Measurements from ENCODE around the gene AIFM2. TPM values are rescaled to one million over a fixed set of nuclear protein-coding genes. Genes with fewer than 3 reads are reported as not detected.

The AIFM2 gene
- total and polyA plus RNA-seq, 10 donors = 4.3 to 9.4 (median 7.4) TPM

DNA sequence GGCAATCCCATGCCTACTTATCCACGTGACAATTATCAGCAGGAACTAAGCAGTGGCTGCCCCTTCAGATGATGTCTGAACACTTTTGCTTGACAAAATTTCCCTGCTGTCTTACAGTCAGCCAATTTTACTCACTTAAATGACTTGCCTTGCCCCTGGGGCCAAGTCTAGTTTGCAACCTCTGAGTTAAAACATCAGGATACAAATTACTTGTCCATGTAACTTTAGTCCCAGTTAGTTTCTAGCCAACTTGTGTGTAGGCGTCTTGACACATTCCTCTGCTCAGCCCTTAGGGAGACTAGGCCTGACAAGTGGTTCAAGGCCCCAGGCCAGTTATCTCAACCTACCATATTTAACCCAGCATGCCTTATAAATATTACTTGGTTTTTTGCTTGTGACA is 25.5 kb upstream of the AIFM2 start:
- 68 to 87% (median 78%) methylated on average over 2 of the region's 2 CpGs for WGBS, 5 donors

DNA sequence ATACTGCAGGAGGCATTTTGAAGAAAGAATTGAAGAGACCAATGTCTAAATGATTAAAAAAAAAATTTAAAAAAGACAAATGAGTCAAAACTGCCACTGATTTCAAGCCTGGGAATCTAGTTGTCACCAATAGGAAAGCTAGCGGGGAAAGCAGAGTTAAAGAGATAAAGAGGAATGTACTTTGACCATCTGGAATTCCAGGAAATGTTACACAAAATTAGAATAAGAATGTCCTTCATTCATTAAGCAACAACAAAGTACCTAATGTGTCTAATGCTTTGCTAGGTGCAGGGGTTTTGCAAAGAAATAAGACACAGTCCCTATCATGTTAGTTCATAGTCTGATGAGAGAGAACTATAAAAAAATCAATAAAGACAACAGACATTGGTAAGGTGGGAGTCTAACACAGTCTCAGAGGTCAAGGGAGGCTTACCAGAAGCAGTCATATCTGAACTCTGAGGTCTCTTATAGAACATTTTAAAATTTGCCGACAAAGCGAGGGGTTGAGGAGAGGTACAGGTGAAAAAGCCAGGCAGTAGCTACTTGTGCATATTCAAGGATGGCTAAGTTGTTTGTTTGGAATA is 22.7 kb upstream of the AIFM2 start:
- intact Hi-C loops (cut with DNase I; ENCODE audit: low total_unique reads) = no loop called here
- no peak overlapping the region for H3K27ac ChIP-seq
- H3K36me3 ChIP-seq = peaks cover 0 to 98% (median 78%) of the 10 kb centered on the region in 6 donors
- no peak for DNase-seq
- 63 to 78% (median 65%) methylated on average over 3 of the region's 3 CpGs for WGBS, 5 donors
- TF ChIP-seq POLR2AphosphoS5 (IDR thresholded peaks at IDR 0.05) = no peak
- no peak for TF ChIP-seq POLR2A (IDR thresholded peaks at IDR 0.05)
- TF ChIP-seq, protein P1, sequence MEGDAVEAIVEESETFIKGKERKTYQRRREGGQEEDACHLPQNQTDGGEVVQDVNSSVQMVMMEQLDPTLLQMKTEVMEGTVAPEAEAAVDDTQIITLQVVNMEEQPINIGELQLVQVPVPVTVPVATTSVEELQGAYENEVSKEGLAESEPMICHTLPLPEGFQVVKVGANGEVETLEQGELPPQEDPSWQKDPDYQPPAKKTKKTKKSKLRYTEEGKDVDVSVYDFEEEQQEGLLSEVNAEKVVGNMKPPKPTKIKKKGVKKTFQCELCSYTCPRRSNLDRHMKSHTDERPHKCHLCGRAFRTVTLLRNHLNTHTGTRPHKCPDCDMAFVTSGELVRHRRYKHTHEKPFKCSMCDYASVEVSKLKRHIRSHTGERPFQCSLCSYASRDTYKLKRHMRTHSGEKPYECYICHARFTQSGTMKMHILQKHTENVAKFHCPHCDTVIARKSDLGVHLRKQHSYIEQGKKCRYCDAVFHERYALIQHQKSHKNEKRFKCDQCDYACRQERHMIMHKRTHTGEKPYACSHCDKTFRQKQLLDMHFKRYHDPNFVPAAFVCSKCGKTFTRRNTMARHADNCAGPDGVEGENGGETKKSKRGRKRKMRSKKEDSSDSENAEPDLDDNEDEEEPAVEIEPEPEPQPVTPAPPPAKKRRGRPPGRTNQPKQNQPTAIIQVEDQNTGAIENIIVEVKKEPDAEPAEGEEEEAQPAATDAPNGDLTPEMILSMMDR (IDR thresholded peaks at IDR 0.05 in 8 of 11, conservative IDR thresholded peaks at IDR 0.05 in 3 of 11) = no peak
- H3K9me3 ChIP-seq = no peaks in the 10 kb centered on the region
- H3K4me3 ChIP-seq = no peak overlapping the region
- peaks cover 0 to 27% (median 10%) of the 10 kb centered on the region in 6 donors for H3K4me1 ChIP-seq
- H3K27me3 ChIP-seq (replicated peaks in 1 of 7) = no peaks in the 10 kb centered on the region

More for the DNA sequence above, 25.5 kb upstream of the AIFM2 start:
- peaks cover 0 to 88% (median 69%) of the 10 kb centered on the region in 6 donors for H3K36me3 ChIP-seq
- intact Hi-C loops (cut with DNase I; ENCODE audit: low total_unique reads) = no loop called here
- no peak for DNase-seq
- no peak overlapping the region for H3K4me3 ChIP-seq
- no peak for TF ChIP-seq POLR2A (IDR thresholded peaks at IDR 0.05)
- no peak overlapping the region for H3K27ac ChIP-seq
- no peaks in the 10 kb centered on the region for H3K9me3 ChIP-seq
- no peaks in the 10 kb centered on the region for H3K27me3 ChIP-seq (replicated peaks in 1 of 7)
- H3K4me1 ChIP-seq = peaks cover 10 to 53% (median 29%) of the 10 kb centered on the region in 6 donors

DNA sequence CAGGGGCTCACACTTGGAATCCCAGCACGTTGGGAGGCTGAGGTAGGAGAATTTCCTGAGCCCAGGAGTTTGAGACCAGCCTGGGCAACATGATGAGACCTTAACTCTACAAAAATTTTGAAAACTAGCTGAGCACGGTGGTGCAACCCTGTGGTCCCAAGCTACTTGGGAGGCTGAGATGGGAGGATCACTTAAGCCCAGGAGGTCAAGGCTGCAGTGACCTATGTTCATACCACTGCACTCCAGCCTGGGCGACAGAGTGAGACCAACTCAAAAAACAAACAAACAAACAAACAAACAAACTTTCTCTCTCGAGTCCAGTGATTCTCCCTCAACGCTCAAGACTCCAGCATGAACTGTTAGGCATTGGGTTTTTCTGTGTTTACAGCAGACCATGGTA is 15.9 kb upstream of the AIFM2 start:
- intact Hi-C loops (cut with DNase I; ENCODE audit: low total_unique reads) = no loop called here
- Histone ChIP-seq H3K27ac (no peak overlapping the region), H3K4me1 (peaks cover 12 to 38% (median 25%) of the 10 kb centered on the region in 6 donors), H3K36me3 (peaks cover 0 to 62% (median 27%) of the 10 kb centered on the region in 6 donors), H3K27me3 (replicated peaks in 1 of 7) (no peaks in the 10 kb centered on the region), H3K4me3 (no peak overlapping the region), H3K9me3 (no peaks in the 10 kb centered on the region)
- TF ChIP-seq, protein P1 (IDR thresholded peaks at IDR 0.05 in 8 of 11, conservative IDR thresholded peaks at IDR 0.05 in 3 of 11) = no peak
- TF ChIP-seq POLR2AphosphoS5 (IDR thresholded peaks at IDR 0.05) (no peak), POLR2A (IDR thresholded peaks at IDR 0.05) (no peak)
- WGBS, 5 donors = 87 to 95% (median 93%) methylated on average over 5 of the region's 5 CpGs
- no peak for DNase-seq

DNA sequence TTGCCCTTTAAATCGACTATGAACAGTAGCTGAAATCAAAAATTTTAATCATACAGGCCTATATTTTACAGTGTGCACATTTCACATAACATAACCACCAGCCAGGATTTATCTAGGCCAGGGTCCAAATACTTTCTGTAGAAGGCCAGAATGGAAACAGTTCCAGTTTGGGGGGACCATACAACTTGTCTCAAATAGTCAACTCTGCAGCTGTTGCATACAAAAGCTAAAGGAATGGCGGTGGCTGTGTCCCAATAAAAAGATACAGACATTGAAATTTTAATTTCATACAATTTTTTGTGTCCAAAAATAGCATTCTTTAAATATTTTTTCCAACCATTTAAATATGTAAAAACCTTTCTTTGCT is 14.6 kb upstream of the AIFM2 start:
- Histone ChIP-seq H3K4me3 (peak overlapping the region in 4 of 8 donors; percentile 85 to 96 (median 90)), H3K27me3 (replicated peaks in 1 of 7) (no peaks in the 10 kb centered on the region), H3K27ac (peak overlapping the region in 6 of 8 donors; percentile 83 to 95 (median 94)), H3K9me3 (no peaks in the 10 kb centered on the region), H3K36me3 (peaks cover 0 to 55% (median 15%) of the 10 kb centered on the region in 6 donors), H3K4me1 (peaks cover 12 to 45% (median 28%) of the 10 kb centered on the region in 6 donors)
- TF ChIP-seq, protein P1 (IDR thresholded peaks at IDR 0.05 in 8 of 11, conservative IDR thresholded peaks at IDR 0.05 in 3 of 11) = no peak
- TF ChIP-seq POLR2AphosphoS5 (IDR thresholded peaks at IDR 0.05) (no peak), POLR2A (IDR thresholded peaks at IDR 0.05) (no peak)
- intact Hi-C loops (cut with DNase I; ENCODE audit: low total_unique reads) = no loop called here
- DNase-seq = no peak
- 29 to 46% (median 42%) methylated on average over 2 of the region's 2 CpGs for WGBS, 5 donors
